SH-SY5Y (cell line): Measurements from ENCODE around the gene PLB1.

Experiments
- GATA2 ChIP-seq: IDR thresholded peaks from 2 replicates; pipeline ENCODE4 v1.6.1; 2011; ENCODE audit warnings: mild to moderate bottlenecking, low read depth, low read length
- GATA3 ChIP-seq: IDR thresholded peaks from 2 replicates; pipeline ENCODE4 v1.6.1; 2011; ENCODE audit warnings: low read depth, mild to moderate bottlenecking, low read length, moderate library complexity

The PLB1 gene

DNA sequence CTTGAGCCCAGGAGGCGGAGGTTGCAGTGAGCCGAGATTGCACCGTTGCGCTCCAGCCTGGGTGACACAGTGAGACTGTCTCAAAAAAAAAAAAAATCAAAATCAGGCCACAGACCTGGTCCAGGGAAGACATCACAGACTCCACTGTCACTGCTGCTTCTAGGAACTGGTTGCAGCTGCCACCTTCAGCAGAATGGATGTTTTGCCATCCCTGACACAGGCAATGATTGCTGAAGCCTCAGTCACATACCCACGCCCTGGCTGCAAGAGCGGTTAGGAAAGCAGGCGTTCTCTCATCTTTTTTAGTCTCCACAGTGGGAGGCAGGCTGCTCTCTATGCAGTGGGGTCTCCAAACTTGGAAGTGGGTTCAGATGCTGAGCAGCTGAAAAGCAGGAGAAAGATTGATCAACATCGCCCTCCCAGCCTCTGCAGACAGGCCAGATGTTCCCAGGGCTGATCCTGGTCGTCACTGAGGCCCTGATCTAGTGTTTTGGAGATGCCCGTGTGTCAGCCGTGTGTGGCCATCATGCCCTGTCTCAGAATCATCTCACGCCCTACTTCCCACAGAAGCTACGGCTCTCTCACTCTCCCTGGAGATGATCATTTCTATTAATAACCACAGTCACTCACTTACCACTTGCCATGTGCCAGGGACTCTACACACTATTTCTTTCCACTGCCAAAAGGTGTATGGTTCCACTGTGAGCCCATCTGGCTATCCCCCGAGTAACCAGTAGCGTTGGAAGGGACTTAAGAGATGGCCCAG is 91.8 kb downstream of the PLB1 start:
- TF ChIP-seq GATA2 (no peak), GATA3 (no peak)

DNA sequence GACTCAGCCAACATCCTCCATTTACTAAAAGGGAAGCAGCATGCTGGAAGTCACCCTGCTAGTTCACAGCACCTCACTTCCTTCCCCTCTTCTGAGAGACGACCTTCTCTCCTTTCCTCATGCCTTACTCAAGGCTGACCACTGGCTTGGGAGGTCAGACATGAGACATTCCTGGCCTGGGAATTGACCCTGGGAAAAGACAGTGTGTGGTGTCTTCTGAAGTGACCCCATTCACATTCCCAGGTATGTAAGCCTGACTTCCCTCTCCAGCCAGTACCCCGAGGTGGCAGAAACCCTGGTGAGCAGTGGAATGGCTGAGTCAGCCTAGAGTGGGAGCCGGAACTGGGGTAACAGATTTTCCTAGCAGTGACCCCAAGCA is 92.4 kb downstream of the PLB1 start:
- TF ChIP-seq GATA3 (no peak), GATA2 (no peak)

DNA sequence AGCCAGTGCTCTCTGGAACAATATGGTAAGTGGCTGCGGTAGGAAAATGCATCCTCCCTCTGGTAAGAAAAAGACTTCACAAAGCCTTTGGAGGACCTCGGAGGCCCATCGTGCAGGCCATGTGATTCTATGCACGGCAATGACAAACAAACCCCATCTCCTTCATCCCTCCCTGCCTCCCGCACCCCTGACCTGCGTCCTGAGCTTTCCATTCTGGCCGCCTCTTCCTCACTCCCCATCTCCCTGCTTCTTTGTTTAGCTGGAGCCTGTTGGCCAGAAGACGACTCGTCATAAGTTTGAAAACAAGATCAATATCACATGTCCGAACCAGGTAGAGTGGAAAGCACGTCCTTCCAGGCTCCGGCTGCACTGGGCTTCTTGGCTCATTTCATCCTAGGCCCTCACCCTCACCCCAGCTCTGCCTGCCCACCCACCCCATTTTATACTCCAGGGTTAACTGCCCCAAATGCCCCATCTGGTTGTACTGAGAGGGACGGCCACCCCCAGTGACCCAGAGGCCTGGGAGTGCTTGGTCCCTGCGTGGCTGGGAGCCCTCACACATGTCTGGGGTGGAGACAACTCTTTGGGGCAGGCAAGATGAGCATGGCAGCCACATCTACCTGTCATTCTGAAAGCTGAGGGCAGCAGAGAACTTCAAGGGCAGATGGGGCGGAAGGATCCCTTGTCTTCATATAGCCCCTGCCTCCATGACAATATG is 94.0 kb downstream of the PLB1 start:
- TF ChIP-seq GATA3 (no peak), GATA2 (no peak)

DNA sequence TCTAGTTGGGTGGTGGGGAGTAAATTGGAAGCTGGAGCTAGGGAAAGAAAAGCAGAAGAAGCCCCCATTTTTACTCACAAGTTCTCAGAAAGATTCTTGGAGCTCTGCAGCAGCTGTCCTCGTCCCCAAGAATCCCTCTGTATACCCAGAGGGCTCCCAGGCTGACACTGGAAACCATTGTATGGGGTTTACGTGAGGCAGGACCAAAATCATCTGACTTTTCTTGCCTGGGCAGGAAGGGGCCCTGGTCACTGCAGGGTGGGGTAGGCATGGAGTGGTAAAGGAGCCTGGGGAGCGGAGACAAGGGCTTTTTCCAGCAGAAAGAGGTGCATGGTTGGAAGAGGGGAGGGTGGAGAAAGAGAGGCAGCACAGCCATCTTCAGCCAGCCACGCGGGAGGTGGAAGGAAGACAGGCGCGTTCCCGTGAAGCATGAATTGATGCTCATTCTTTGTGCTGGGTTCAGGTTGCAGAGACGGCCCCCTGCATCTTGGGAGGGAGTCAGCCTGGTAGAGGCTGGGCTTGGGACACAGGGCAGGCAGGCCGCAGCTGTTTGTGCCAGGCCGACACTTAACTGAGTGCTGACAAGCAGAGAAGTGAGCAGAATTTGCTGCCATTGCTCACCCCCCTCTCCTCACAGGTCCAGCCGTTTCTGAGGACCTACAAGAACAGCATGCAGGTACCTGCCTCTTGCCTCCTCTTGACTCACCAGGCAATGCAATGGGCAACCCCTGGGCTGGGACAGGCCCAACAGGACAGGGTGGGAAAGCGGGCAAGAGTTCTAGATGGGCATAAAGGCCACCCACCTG is 94.8 kb downstream of the PLB1 start:
- TF ChIP-seq GATA2: no peak
- no peak for TF ChIP-seq GATA3

DNA sequence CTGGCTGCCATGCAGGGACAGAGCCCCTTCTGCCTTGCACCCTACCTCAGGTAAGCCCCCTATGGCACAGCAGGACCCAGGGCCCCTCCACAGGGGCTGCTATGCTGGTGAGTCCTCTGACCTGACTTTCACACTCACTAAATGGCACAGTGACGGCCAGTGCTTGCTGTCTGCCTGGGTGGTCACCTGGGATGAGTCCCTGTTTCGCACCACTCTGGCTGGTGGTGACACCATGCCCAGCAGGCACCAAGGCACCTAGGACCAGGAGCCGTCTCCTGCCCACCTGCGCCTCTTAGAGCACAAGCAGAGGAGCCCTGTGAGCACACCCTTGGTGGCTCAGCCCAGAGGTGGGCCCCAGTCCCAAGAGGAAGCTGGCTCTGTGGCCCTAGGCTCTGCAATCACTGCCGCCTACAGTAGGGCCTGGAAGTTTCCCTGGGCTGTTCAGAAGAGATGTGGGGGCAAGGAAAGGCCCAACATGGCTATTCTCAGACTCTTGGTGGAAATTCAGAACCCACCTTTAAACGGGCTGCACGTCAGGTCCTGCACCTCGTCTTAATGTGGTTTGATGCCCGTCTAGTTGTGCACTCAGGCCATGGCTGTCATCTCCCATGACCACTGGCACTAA is 96.0 kb downstream of the PLB1 start:
- TF ChIP-seq GATA2 (no peak), GATA3 (no peak)

DNA sequence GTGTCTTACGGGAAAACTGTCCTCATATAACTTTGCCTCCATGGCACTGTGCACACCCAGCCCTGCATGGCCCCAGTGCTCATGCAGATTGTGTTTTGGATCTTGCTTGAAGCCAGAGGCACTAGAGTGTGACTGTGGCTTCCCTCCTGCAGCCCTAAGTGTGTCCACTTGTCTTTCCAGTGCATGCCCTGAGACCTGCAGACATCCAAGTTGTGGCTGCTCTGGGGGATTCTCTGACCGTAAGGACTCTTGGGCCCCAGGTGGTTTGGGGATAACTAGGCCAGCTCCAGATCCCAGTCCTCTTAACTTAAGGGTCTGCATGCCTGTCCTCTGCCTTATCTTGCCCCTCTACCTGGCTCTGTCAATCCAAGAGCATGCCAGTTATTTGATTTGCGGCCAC is 96.6 kb downstream of the PLB1 start:
- TF ChIP-seq GATA3 (no peak), GATA2 (no peak)

DNA sequence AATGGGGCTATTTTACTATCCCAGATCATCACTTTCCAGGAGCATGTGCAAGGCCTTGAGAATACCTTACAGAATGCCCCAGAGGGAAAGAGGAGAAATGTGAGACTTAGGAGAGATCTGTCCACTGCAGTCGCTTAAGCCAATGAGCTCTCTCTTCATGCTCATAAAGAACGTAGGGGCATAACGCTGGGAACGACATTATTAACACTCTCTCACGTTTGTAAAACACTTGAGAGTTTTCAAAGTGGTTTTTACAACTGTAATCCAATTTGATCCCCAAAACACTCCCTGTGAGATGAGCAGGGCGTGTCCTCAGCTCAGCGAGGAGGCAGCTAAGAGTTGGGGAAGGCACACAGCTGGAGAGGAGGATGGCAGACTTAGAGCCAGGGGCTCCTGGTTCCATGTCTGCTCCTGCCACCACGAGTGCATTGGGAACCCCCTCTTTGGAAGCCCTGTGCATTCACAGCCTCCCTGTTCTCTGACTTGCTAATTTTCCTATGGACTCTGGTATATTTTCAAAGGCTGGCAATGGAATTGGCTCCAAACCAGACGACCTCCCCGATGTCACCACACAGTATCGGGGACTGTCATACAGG is 97.4 kb downstream of the PLB1 start:
- TF ChIP-seq GATA2: no peak
- TF ChIP-seq GATA3: no peak

DNA sequence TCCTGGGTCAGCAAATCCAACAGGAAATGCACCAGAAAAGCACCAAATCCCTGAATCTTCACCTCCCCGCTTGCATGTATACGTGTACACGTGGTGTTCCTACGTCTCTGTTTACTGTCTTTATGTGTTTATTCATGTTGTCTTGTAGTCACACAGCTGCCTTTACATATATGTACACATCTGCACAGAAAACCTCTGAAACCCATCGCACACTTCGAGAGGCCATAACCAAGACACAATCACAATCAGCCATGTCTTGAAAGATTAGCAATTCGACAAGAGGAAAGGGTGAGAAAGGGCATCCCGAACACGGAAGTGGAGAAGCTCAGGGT is 98.1 kb downstream of the PLB1 start:
- TF ChIP-seq GATA2 (no peak), GATA3 (no peak)

DNA sequence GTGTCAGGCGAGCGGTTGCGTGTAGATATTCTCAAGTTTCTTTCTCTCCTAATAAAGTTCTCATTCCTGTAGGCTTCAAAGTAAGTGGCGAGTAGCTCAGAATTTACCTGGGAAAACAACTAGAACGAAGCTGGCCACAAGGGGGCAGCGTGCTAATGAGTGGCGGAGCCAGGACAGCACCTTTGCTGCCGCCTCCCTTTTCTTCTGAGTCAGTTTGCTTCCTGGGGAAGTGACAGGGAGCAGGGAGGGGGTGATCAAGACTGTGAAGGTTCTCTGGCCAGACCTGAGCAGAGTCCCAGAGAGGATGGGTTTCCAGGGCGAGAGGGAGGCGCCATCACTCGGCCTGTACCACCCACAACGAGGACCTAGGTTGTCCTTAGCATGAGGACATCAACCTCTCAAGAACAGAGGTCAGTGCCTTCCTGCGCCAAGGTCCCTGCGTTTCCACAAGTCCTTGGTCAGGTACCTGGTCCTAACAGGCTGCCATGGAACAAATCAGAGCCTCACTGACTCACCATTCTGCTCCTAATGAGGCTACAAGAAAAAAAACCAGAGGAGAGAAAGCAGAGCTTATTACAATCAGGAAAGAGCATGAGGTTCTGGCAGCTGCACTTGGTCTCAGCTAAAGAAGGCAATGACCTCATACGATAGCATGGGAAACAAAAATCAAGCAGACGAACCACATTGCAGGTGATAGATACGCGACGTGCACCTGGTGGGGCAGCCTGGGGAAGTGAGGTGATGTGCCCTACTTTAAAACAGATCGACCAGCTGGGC is 98.7 kb downstream of the PLB1 start:
- TF ChIP-seq GATA2 (no peak), GATA3 (no peak)

DNA sequence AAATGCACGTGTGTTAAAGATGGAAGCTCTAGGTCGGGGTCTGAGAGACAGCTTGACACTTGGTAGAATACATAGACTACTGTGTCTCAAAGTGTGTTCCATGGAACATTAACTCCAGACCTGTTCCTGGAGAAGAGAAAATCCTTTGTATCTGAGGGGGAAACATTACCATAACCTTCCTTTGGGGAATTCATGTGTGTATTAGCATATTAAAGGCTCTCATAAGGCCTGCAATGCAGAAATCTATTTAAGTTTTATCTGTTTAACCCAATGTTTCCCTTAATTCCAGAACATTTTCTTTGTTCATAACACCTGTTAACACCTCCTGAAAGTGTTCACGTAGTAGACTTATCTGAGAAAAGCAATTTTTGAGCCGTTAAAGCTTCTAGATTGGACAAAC is 99.5 kb downstream of the PLB1 start:
- no peak for TF ChIP-seq GATA3
- TF ChIP-seq GATA2: no peak

DNA sequence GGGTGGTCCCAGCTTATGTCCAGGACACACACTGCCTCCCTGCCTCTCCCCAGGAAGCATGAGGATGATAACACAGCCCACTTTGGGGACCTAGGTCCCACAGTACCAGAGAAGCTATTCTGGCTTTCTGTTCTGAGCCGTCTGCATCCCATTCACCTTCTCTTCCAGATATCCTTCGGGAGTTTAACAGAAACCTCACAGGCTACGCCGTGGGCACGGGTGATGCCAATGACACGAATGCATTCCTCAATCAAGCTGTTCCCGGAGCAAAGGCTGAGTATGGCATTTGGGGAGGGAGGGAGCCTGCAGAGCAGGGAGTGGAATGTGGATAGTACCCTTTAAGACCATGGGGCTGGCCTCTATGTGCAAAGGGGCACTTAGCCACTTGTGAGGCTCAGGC is 102.6 kb downstream of the PLB1 start:
- TF ChIP-seq GATA3 (no peak), GATA2 (no peak)

DNA sequence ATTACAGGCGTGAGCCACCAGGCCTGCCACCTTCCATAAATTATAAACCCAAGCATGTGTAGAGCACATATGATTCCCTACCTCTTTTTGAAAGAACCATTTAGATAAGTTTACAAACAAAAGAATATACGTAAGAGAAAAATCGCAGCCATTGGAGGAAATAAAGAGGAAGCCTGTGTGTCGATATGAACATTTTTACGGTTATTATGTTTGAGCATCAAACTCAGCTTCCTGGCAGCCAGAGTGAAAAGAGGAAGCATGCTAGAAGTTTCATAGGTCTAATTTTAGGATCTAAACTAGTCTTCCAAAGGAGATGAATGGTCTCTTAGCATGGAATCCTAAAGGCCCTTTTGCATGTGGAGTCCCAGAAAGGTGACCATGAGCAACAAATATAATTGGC is 104.3 kb downstream of the PLB1 start:
- TF ChIP-seq GATA2 (no peak), GATA3 (no peak)

DNA sequence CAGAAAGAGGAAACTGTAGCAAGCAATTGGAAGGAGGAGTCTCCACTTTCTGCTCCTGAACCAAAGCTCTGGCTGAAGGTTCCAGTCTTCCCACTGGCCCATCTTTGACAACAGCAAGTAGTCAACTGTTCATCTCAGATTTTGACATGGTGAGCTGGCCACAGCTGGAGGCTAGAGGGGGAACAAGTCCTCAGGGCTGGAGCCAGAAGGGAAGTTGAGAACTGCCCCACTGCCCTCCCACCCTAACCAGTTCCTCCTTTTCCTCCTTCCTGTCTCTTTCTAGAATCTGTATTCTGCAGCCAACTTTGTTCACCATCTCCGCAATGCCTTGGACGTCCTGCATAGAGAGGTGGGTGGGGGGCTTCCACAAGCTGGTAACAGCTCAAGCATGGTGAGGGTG is 105.8 kb downstream of the PLB1 start:
- TF ChIP-seq GATA3 (no peak), GATA2 (no peak)
